GM18508 (cell line): Measurements from ENCODE around the gene ARHGEF4.

Experiments used
- ATAC-seq: cut with Tn5 transposase; IDR thresholded peaks from one replicate; pipeline ENCODE4 v1.9.1; 2021; ENCODE audit warnings: moderate number of reproducible peaks; ENCODE audit not compliant: insufficient read depth, unreplicated experiment

The ARHGEF4 gene

GRCh38 chr2:130819226-130819607, 17.5 kb upstream of the ARHGEF4 start:
- ATAC-seq, result no peak

- ATAC-seq, result no peak
Measured at GRCh38 chr2:130819608-130820278, 17.0 kb upstream of the ARHGEF4 start.

GRCh38 chr2:130820279-130820861, 16.3 kb upstream of the ARHGEF4 start:
- ATAC-seq, result no peak

GRCh38 chr2:130821867-130822266, 14.8 kb upstream of the ARHGEF4 start:
- no peak for ATAC-seq

- no peak for ATAC-seq
Measured at GRCh38 chr2:130822766-130823165, 13.9 kb upstream of the ARHGEF4 start.

GRCh38 chr2:130823171-130823885, 13.4 kb upstream of the ARHGEF4 start:
- no peak for ATAC-seq

GRCh38 chr2:130823886-130824491, 12.7 kb upstream of the ARHGEF4 start:
- ATAC-seq, result peak; percentile 9

- peak; percentile 90 for ATAC-seq
Measured at GRCh38 chr2:130824492-130825061, 12.1 kb upstream of the ARHGEF4 start.

- ATAC-seq, result no peak
Measured at GRCh38 chr2:130825231-130825965, 11.3 kb upstream of the ARHGEF4 start.

GRCh38 chr2:130825966-130826253, 10.8 kb upstream of the ARHGEF4 start:
- no peak for ATAC-seq

GRCh38 chr2:130826419-130826818, 10.3 kb upstream of the ARHGEF4 start:
- no peak for ATAC-seq

- no peak for ATAC-seq
Measured at GRCh38 chr2:130826821-130827501, 9.8 kb upstream of the ARHGEF4 start.

- ATAC-seq, result no peak
Measured at GRCh38 chr2:130827502-130828251, 9.0 kb upstream of the ARHGEF4 start.

- ATAC-seq, result no peak
Measured at GRCh38 chr2:130828461-130828860, 8.3 kb upstream of the ARHGEF4 start.

- no peak for ATAC-seq
Measured at GRCh38 chr2:130829015-130829414, 7.7 kb upstream of the ARHGEF4 start.

- ATAC-seq, result no peak
Measured at GRCh38 chr2:130830538-130830937, 6.2 kb upstream of the ARHGEF4 start.

GRCh38 chr2:130831356-130831755, 5.4 kb upstream of the ARHGEF4 start:
- ATAC-seq, result no peak

- ATAC-seq, result no peak
Measured at GRCh38 chr2:130832296-130832940, 4.3 kb upstream of the ARHGEF4 start.
